RCC 7860 (cell line): ENCODE measurements around the gene SMAD3.
"Not testable (repeated sequence)": the region's sequence is repeated elsewhere in the genome, so short reads cannot be mapped to it uniquely, and the experiment has no call there.

Source experiments
- DNase-seq: peaks from one replicate; pipeline ENCODE4 v3.0.0-alpha.2; 2015; ENCODE audit warnings: low spot score
- FAIRE-seq: peaks from 2 replicates; lab custom pipeline; 2012; peaks lifted over from hg19 to GRCh38; lab: Jason Lieb, UNC

SMAD3 gene

DNA sequence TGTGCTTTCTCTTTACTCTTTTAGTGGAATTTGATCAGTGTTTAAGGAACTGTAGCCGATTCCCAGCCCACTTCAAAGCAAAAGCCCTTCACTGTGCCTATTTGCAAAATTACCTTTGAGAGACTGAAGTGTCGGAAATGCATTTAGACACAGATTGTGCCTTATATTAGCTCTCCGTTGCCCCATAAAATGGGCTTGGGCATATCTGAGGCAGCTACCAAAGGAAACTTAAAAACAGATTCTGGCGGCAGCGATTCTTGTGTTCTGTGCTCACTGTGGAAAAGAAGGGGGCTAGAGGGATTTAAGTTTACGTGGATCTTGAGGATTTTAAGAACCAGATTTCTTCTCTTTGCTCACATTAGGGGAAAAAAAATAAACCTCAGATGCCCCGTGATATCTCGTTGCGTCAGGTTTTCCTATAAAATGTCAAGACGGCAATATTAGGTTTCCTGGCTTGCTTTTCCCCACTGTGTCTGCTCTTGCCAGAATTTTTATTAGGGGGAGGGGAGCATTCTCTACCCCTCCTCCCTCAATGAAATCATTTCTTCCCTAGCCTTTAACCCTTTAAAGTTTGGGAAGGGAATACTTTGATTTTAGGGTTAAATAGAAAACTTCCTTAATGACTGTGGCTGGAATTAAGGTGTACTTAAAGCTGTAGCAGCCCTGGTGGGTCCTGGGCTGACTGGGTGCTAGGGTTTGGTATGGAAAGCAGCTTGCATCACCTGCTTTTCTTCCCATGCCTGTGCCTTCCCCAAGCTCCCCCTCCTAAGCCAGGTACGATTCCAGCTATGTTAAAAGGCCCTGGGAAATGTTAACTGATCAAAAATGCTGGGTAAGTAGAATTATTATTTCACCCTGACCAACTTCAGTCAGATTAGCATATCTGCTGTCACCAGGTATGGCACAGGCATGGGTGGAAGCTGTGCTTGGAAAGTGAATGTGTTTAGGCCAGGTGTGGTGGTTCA is 73.8 kb downstream of the SMAD3 start:
- no peak for FAIRE-seq

DNA sequence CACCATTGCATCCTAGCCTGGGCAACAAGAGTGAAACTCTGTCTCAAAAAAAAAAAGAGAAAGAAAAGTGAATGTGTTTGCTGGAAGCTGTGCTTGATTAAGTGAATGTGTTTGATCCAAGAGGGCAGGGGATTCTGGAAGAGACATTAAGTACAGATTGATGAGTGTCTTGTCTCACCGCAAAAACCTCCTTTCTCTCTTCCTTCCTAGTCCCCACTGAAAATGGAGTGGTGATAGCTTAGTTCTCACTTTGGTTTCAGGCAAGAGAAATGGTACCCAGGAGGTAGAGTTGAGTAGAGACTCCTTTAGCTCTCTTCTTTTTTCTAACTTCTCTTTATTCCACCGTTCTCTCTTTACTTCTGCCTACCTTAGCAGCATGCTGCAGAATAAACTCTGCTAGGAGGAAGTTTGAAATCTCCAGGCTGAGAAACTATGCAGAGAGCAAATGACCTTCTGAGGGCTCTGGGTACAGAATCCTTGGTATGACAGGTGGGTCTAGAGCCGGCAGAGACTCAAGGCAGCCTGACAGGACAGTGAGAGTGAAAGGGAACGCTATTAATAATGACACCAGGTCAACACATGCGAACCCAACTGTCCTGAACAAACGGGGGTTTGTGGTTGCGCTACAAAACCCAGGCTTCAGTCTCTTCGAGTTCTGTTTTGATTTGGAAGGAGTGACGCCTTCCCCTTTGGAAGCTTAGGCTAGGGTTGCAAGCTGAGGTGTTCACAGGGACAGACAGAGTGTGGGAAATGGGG is 74.9 kb downstream of the SMAD3 start:
- DNase-seq (no peak), FAIRE-seq (no peak)

More for the DNA sequence above, 73.8 kb downstream of the SMAD3 start:
- DNase-seq, result no peak

DNA sequence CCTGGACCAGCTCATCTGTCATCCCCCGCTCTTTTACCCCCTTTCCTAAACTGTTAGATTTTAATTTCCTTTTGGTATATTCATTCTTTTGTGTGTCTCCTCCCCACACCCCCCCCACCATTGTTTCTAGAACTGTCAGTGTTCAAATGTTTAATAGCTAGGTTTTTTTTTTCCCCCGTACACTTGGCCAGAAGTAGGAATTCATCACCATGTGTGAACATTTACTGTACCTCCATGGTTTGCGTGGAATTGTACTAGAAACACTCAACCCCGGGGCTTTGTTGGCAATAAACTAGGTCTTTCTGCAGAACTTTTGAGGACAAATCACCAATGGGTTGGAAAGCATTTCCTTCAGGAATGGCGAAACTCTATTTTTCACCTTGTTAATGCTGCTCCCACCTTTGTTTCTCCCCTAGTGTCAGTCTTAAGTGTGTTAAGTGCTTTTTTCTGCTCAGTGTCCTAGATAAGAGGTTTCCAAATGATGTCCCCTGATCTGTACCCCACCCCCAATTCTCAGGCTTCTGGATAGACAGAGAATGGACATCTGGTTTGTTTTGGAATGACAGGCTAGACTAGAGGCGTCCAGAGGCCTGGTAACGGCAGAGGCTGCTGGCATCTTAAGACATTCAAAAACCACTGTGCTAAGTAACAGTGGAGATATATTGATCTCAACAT is 76.8 kb downstream of the SMAD3 start:
- DNase-seq, result no peak
- FAIRE-seq, result no peak

DNA sequence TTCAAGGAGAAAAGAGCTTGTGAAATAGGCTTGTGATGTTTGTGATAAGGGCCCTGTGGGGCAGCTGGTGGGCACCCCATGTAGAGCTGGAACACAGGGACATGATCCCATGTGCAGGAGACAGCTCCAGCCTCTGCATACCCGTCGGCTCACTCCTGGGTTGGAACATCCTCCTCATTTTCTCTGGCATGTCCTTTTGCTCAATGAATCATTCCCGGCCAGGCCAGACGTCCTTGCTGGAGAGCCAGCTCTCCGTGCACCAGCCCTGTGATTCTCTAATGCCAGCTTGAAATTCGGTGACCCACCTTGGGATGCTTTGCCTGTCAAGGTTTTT is 77.3 kb downstream of the SMAD3 start:
- FAIRE-seq (peak; percentile 57), DNase-seq (peak; percentile 66)

DNA sequence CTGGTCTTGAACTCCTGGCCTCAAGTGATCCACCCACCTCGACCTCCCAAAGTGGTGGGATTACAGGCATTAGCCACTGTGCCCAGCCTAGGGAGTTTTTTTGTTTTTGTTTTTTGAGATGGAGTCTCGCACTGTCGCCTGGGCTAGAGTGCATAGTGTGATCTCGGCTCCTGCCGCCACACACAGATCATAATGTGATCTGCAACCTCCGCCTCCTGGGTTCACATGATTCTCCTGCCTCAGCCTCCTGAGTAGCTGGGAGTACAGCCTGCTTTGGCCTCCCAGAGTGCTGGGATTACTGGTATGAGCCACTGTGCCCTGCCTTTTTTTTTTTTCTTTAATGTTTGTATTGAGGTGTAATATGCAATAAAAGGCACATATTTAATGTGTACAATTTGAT is 78.2 kb downstream of the SMAD3 start:
- DNase-seq, result no peak

DNA sequence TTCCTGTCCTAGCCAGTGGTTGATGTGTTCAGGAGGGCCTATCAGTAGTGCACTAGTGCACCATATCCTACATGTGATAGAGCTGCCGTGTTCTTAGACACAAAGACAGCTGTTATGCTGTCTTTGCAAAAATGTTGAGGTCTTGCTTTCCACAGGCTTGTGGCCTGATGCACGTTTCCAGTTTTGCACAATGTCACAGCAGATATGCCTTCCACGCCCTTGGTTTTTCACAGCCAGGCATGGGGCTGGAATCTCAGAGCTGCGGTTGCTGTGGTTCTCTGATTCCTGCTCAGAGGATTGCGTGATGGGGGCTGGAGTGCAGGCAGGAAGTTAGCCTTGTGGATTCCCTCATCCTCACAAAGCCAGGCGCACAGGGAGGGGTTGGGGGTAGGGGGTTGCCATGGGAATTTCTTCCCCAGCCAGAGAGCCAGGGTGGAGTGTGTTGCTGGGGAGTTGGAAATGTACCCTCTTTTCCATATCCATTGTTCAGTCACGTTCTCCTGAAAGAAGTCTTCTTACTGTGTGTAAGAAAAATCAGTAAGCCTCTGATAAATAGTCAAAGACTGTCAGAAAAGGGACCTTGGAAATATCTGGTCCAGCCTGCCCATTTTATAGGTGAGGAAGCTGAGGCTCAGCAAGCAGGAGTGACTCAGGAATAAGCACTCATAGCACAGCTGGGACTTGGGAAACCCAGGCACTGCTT is 79.4 kb downstream of the SMAD3 start:
- FAIRE-seq, result peak; percentile 92
- DNase-seq, result peak; percentile 97

More for the DNA sequence above, 78.2 kb downstream of the SMAD3 start:
- no peak for FAIRE-seq

DNA sequence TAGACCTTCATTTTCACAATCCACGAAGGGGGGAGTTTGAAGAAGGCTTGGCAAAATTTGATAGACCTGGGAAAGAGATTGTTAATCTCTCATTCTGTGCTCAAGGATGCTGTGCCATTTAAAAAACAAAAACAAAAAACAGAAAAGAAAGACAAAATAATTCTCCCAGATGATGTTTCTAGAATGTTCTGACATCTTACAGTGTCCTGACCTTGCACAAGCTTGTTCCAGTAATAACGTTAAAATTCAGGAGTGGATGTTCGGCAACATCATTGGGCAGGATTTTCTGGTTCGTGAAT is 79.9 kb downstream of the SMAD3 start:
- no peak for FAIRE-seq
- no peak for DNase-seq

DNA sequence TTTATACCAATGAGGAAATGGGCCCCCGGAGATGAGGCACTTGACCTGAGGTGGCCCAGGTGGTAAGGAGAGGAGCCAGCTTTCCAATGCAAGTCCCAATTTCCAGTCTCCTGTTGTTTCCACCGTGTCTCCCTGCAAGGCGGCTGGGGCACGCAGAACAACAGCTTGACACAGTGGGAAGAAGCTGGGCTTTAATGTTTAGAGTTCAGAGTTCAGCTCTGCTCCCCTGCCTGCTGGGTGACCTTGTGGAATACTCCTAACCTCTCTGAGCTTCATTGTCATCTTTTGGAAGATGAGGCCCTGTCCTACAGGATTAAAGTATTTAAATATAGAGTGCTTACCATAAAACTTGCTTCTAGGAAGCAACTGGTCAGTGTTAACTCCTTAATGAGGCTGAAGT is 80.3 kb downstream of the SMAD3 start:
- FAIRE-seq (no peak), DNase-seq (no peak)

DNA sequence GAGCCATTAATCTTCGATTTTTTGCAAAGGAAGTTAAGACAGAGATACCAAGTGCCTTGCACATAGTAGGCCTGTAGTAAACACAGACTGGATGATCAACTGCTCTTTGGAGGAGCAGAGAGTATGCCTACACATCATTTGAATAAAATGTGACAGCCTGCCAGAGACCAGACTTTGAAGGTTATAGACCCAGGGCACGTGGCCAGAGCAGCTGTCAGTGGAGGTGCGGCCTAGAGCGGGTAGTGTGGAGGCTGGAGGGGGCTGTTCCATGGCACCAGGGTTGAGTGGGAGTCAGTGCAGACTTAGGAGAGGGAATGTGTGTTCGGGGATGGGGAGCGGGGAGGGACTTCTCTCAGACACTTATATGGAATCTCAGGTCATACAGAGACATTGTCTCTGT is 80.8 kb downstream of the SMAD3 start:
- FAIRE-seq, result peak; percentile 17

DNA sequence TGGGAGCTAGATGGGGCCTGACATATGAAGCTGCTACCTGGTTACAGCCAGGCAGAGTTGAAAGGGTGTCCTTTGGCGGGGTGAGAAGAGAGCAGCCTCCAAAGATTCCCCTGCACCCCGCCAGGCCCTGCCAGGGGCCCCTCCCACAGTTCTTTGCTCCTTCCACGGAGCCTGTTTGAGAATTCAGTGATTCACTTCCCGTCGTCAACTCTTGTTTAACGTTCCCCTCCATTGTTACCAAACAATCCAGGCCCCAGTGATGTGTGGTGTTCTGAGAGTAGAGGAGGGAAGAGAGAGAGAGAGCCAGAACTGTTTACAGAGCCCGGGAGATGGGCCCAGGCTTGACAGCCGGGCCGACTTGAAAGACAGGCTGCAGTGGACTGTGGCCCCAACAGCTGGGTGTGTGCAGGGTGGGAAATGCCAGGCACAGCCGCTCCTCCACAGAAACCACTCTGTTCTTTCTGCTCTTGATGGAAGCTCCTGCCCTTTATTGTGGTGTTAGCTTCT is 81.5 kb downstream of the SMAD3 start:
- FAIRE-seq (no peak), DNase-seq (peak; percentile 85)

More for the DNA sequence above, 80.8 kb downstream of the SMAD3 start:
- peak; percentile 71 for DNase-seq

DNA sequence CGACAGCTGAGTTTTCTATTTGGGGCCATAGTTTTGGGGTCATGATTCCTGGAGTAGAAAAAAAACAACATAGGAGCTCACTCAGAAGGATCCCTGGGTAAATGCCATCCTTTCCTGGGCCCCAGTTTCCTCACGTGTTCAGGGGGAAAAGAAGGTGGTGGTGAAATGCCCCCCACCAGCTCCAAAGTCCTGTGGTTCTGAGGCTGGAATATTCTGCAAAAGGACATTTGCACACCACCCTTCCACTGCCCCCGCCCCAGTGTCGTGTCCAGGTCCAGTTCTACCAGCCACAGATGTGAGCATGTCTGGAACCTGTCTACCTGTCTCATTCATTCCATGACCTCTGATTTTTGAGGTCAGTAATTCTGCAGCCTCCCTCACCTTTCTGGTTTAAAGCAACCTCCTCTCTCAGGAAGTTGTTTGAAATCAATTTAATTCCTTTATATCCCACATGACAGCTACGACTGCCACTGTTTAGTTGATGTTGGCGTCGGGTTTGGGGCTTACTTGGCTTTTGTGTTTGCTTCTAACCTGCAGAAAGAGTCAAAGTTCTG is 82.1 kb downstream of the SMAD3 start:
- no peak for FAIRE-seq

DNA sequence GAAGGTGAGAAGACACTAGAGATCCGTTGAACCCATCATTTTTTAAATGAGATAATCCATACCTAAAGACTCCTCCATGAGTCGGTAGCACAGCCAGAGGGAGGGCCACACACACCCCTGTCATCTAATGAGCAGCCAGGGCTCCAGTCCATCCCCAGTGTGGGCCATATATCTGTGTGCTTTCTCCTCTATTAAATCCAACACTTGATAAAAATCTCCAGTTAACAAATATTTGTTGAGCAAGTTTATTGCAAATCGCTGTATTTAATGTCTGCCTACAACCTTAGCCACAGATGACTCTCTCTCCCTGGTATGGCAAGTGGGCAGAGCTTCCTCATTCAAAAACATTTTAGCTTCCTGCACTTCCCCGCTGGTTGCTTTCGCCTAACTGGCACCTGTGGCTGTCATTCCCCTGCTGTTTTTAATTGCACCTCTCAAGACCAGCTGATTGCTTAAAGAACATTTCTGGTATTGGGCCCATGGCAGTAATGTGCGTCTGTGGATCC is 82.8 kb downstream of the SMAD3 start:
- peak; percentile 15 for FAIRE-seq
- peak; percentile 64 for DNase-seq

More for the DNA sequence above, 82.1 kb downstream of the SMAD3 start:
- no peak for DNase-seq

DNA sequence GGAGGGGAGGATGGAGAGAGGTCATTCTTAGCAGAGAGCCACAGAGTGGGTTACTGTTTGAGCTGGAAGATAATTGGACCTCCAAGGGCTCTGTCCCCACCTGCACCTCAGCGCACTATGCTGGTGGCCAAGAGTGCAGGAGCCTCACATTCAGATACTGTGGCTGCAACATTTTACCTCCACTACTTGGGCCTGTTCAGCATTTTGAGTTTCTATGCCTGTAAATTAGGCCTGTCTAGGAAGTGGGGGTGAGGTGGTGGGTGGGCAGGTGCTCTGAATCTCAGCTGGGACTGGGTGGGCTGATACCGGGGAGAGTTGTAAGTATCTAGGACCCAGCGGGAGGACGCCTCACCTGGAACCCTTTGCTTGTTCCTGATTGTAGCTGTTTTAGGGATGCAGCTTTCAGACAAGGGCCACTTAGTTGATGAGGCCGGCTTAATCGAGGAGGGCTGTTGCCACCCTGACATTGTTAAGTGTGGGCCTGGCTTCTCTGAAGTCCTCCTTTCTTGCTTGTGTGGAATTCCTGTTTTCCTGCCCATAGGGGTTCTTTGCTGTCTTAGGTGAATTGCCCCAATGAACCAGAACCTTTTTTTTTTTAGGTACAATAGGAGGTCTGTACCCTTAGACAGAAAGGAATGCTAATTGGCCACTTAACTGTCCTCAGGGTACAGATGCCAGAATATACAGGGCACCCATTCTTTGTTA is 83.8 kb downstream of the SMAD3 start:
- DNase-seq (no peak), FAIRE-seq (no peak)

DNA sequence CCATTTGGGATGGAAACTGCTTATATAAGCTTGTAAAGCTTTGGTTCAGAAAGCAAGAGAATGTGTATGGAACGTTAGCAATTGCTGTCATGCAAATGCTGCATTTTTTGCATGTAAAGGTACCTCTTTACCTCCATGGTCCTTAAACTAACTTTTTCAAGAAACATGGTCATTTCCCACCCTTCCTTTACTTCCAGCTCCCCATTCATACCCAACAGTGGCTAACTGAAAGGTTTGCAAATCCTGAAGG is 84.3 kb downstream of the SMAD3 start:
- FAIRE-seq (no peak), DNase-seq (no peak)

DNA sequence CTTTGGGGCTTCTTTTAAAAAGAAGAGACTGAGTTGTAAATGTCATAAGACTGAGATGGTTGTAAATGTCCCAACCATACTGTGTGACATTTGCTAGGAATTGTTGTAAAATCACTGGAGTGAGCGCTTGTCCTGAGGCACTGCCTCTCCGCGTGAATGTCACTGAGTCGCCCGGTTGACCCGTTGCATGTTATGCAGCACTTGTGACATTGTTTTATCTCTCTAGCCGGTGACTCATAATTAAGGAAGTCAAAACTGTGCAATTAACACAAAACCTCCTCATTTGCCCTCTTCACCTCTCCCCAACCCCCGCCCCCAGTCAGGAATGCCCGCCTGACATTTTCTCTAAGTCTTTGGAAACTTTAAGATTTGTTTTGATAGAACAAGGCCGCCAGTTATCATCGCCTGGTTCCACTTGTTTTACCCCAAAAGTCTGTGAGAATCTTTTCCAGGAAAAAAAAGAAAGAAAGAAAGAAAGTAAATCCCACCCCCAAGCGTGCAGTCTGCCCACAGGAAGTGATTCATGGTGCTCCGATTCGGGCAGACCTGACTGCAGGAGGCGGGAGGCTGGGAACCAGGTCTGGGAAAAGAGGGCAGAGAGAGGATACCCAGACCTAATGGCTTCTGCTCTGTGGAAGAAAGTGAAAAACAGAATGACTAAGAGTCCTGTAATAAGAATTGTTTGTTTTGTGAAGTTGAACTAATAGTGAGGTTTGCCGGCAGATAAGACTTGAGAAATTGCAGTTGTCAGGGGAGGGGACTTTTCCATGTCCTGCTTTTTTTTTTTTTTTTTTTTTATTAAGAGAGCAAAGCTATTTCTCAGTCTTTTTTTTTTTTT is 84.8 kb downstream of the SMAD3 start:
- peak; percentile 98 for FAIRE-seq
- DNase-seq, result peak; percentile 99

DNA sequence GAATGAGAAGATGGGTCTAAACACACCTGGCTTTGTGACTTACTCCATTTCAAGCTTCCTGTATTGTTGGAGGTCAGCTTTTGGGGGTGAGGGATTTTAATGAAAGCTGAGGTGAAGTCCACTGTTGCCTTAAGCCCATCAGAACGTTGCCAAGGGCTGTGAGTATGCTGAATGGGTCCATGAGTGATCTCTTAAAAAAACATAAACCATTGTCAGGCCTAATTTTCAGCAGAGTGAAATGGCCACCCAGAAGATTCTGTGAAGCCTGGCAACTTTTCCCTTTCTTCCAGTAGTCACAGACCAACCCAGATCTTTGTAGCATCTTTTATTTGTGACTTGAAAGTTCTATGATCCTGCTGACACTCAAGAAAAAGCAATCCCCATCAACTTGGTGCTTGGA is 87.0 kb downstream of the SMAD3 start:
- no peak for FAIRE-seq

DNA sequence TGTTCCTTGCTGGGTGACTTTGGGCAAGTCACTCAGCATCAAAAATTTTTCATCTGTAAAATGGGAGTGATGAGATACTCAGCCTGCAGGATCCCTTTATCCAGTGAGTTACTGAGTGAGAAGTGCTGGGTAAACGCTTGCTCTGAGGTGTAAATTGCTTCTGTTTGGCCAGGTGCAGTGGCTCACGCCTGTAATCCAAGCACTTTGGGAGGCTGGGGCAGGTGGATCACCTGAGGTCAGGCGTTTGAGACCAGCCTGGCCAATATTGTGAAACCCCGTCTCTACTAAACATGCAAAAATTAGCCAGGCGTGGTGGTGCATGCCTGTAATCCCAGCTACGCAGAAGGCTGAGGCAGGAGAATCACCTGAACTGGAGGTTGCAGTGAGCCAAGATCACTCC is 87.6 kb downstream of the SMAD3 start:
- not testable (repeated sequence) for FAIRE-seq, DNase-seq

More for the DNA sequence above, 87.0 kb downstream of the SMAD3 start:
- no peak for DNase-seq

DNA sequence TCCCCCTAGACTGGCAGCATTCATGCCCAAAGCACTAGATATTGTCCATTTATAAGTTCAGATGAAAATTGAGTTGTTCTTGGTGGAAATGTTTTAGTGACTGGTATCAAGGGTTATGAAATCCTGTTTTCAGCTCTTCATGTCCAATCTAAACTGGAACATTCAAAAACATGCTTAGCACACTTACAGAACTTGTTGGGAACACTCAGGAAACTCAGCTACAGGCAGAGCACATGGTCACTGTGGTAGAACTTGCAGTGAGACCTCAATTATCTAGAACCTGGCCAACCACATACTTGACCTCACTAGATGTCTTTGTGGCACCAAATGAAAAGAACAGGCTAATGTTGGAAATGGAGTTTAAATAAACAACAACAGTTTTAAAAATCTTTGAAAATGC is 88.8 kb downstream of the SMAD3 start:
- DNase-seq (no peak), FAIRE-seq (no peak)

DNA sequence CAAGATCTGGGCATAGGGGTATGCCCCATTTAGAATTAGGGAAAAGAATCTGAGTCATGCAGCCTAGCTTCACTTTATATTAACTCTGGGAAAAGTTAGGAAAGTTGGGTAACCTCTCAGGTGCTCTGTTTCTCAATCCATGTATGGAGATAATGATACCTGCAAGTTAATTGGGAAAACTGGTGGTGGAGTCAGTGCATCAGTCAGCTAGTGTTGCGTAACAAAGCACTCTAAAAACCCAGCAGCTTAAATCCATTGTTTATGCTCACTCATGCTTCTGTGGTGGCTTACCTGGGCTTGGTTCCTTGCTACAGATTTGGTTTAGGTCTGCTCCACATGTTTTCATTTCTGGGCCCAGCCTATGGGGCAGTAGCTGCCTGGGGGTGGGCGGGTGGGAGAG is 91.0 kb downstream of the SMAD3 start:
- FAIRE-seq (no peak), DNase-seq (no peak)
